GM18511 (cell line): ENCODE results near the gene ARHGEF25.
"Not testable (repeated sequence)": the region's sequence is repeated elsewhere in the genome, so short reads cannot be mapped to it uniquely, and the experiment has no call there.

Source experiments
- ATAC-seq: cut with Tn5 transposase; IDR thresholded peaks from one replicate; pipeline ENCODE4 v1.9.1; 2021; ENCODE audit warnings: mild to moderate bottlenecking, moderate library complexity; ENCODE audit not compliant: unreplicated experiment

The ARHGEF25 gene

GRCh38 chr12:57611108-57611826 lies at the start of gene ARHGEF25:
Gene ARHGEF25, plus strand, starts transcription at chr12:57611435. Its CDS starts 460 bp downstream, at chr12:57611895.
- ATAC-seq = peak; percentile 52

DNA sequence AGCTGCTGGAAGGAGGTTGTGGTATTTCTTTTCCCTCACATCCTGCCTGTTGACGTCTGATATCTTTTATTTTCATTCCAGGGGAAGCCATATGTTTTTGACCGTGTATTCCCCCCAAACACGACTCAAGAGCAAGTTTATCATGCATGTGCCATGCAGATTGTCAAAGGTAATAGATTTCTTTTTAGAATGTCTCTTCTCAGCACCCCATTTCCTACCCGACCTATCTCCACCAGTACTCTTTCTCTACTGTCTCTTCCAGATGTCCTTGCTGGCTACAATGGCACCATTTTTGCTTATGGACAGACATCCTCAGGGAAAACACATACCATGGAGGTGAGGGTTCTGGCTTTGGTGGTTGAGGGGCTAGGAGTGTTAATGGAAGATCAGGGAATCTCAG lies 47.9 kb upstream of the ARHGEF25 start:
- no peak for ATAC-seq

GRCh38 chr12:57564178-57564740 lies 47.0 kb upstream of the ARHGEF25 start:
- no peak for ATAC-seq

DNA sequence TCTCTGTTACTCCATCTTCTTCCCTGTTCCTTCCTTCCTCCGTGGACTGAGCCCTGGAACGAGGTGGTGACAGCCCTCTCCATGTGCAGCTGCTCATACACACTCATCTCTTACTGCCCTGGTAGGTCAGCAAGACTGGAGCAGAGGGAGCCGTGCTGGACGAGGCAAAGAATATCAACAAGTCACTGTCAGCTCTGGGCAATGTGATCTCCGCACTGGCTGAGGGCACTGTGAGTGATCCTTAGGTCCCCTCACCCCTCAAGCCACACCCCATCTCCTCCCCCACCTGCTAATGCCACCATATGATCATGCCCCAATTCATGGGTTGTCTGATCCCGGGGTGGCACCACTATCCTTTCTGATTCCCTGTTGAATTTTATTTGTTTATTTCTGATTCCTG lies 42.4 kb upstream of the ARHGEF25 start:
- no peak for ATAC-seq

DNA sequence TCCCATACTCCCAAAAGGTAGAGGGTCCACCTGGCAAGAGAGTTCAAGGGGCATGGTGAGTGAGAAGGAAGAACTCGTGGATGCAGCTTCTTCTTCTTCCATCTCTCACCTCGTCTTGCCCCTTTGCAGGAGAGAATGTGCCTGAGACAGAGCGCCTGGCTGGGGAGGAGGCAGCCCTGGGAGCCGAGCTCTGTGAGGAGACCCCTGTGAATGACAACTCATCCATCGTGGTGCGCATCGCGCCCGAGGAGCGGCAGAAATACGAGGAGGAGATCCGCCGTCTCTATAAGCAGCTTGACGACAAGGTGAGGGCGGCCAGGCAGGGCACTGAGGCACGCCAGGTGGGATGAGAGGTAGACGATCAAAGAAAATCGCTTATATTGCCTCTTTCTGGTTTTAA lies 41.4 kb upstream of the ARHGEF25 start:
- no peak for ATAC-seq

- ATAC-seq = not testable (repeated sequence)
Observed at GRCh38 chr12:57570438-57570837, 40.8 kb upstream of the ARHGEF25 start.

DNA sequence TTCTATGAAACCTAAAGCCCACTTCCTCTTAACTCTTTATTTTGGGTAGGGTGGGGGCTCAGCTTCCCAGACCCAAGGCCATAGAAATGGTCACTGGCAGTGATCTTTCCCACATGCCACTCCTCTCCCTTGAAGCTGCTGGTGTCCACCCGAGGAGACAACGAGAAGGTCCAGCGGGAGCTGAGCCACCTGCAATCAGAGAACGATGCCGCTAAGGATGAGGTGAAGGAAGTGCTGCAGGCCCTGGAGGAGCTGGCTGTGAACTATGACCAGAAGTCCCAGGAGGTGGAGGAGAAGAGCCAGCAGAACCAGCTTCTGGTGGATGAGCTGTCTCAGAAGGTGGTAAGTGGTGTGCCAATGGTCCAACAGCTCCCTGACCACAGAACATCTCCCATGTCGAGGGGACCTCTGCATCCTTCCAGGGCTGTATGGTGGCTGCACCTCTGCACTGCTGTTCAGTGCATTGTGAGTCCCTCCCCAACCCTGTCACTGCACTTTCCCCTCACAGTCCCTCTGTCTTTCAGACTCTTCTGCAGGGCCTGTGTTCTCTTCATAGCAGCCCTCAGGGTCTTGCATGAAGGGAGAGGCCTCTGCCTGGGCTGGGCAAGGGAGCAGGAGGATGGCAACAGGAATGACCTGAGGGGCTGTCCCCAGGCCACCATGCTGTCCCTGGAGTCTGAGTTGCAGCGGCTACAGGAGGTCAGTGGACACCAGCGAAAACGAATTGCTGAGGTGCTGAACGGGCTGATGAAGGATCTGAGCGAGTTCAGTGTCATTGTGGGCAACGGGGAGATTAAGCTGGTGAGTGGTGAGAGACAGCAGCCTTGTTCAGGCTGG lies 39.1 kb upstream of the ARHGEF25 start:
- no peak for ATAC-seq

GRCh38 chr12:57574795-57575194 lies 36.4 kb upstream of the ARHGEF25 start:
- no peak for ATAC-seq

GRCh38 chr12:57575771-57576612 lies 35.2 kb upstream of the ARHGEF25 start:
- ATAC-seq = no peak

DNA sequence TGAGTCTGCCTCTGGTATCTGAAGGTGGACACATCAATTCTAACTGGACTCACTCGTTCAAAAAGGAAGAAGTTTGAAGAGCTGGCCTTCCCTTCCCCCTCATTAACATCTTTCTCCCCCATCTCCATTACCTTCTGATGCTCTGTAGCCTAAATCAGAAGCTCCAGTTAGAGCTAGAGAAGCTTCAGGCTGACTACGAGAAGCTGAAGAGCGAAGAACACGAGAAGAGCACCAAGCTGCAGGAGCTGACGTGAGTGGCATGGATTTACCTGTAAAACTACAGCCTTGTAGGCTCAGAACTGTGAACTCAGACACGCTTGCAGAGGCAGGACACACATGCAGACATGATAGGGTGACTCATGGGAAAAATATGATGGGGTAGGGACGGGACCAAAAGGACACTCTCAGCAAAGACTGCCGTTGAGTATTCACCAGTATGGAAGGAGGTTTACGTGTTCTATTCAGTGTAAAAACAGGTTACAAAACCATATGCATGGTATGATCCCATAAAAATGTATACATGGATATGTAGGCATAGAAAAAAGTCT lies 34.5 kb upstream of the ARHGEF25 start:
- no peak for ATAC-seq

- ATAC-seq = no peak
Observed at GRCh38 chr12:57577981-57578758, 33.1 kb upstream of the ARHGEF25 start.

- ATAC-seq = no peak
Observed at GRCh38 chr12:57579011-57579410, 32.2 kb upstream of the ARHGEF25 start.

DNA sequence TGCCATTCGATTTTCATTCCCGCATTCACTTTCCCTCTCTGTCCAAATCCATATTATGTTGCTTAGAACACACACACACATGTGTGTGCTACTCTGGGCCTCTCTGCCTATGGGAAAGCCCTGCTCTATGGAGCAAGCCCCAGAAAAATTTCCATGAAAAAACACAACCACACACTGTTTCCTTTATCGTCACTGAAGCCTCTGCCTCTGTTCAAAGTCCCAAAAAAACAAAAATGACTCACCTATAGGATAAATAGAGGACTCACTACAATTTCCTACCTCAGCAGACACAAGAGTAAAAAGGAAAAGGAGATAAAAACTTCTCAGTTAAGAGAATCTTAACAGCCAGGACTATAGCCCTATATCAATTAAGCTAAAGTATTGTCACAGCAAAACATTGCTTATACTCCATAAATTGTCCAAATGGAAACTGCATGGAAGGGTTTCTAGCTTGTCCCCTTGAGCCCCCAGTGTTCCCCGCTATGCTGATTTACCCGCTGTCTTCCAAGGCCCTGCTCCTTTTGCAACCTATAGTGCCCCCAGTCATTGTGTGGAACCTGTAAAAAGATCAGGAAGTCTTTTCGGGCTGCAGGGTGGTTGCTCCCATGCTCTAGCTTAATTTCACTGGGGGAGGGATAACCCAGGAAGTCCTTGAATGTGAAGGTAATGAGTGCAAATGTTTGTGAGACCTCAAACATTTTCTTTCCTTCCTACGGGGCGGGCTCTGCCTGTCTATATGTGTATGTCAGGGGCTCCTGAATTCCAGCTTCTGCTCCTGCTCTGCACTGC lies 31.4 kb upstream of the ARHGEF25 start:
- ATAC-seq = no peak

DNA sequence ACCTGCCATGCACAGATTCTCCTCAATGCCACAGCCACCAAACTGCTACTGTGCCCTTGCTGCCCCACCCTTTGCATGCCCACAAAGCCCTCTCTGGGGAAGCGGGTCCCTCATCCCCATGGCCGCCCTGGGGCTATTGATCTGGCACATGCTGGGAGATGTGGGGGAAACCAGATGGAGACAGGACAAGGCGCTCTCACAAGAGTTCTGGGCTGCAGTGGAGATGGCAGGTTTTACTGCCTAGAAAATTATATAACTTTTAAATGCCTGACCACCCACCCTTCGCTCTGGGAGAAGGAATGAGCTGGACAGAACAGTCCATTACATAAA lies 30.8 kb upstream of the ARHGEF25 start:
- no peak for ATAC-seq

DNA sequence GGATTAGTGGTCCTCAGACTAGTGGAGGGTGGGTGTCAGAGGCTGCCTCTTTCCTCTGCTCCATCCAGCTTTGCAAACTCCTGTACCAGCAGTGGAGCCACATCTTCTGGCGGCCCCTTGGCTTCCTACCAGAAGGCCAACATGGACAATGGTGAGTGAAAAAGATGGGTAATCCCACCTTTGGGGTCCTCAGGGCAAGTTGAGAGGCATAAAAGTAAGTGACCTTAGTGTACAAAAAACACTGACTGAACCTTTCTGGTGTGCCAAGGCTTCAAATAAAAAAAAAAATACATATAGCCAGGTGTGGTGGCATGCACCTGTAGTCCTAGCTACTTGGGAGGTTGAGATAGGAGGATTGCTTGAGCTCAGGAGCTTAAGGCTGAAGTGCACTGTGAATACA lies 29.4 kb upstream of the ARHGEF25 start:
- ATAC-seq = no peak

- ATAC-seq = no peak
Observed at GRCh38 chr12:57582440-57582839, 28.8 kb upstream of the ARHGEF25 start.

DNA sequence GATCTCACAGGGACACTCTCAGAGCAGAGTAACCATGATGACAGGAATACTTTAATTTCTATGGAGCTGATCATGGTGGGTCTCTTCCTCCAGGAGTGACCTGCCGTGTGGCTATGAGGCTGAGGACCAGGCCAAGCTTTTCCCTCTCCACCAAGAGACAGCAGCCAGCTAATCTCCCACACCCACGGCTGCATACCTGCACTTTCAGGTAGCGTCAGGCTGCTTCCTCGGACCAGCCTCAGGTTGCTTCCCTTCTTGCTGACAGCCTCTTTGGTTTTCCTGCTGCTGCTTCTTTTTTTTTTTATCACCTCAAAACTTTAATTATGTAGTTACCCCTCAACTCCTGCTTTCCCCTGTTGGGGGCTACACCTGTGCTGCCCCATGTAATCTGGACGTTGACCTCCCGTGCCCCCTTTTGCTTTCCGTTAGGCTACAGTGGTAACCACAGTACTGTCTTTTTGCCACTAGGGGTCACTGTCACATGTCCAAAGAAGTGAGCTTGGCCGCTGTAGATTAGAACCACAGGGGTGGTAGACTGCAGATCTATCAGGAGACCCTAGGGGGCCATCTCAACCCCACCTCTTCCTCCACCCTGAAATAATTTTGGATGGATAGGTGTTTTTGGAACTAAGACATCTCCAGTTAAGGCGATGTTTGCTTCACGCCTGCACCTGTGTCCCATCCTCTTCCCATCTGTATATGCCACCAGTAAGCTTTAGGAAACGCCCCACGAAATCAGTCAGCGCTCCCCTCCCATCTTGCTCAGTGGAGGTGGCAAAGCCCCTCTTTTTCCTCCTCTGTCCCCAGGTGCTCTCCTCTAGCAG lies 28.0 kb upstream of the ARHGEF25 start:
- peak; percentile 96 for ATAC-seq

DNA sequence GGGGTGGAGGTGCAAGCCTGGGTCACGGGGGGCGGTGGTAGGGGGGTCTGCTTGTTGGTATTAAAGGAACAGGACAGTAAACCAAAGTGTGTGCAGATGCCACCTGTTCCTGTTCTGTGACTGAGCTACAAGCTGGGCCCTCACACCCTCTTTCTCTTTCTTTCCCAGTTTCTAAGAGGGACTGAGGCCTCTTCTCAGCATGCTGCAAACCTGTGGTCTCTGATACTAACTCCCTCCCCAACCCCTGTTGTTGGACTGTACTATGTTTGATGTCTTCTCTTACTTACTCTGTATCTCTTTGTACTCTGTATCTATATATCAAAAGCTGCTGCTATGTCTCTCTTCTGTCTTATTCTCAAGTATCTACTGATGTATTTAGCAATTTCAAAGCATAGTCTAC lies 27.2 kb upstream of the ARHGEF25 start:
- no peak for ATAC-seq
